DND-41 (cell line): ENCODE data around the gene TMEM131L.

ENCODE experiments used
- ATAC-seq: fragments of 200-7000 bp; cut with Tn5 transposase; 3 replicates; pipeline ENCODE4 v1.9.1; 2021; ENCODE audit warnings: low read depth; ENCODE audit not compliant: insufficient read depth
- DNase-seq: peaks from one replicate; pipeline ENCODE4 v3.0.0-alpha.2; 2020
- H2AFZ ChIP-seq: 2 replicates; pipeline ENCODE4 v1.6.0; 2012; ENCODE audit warnings: low read depth, low read length
- H3K27ac ChIP-seq: 2 replicates; pipeline ENCODE4 v1.5.1; 2012; ENCODE audit warnings: low read length, inconsistent platforms
- H3K27me3 ChIP-seq: fragments of 200-600 bp; sonication (generic); 2 replicates; pipeline ENCODE4 v1.6.0; 2012; ENCODE audit warnings: low read length, mild to moderate bottlenecking, inconsistent platforms; ENCODE audit not compliant: insufficient read depth, poor library complexity
- H3K36me3 ChIP-seq: 2 replicates; pipeline ENCODE4 v1.5.1; 2012; ENCODE audit warnings: low read length, inconsistent platforms; ENCODE audit not compliant: insufficient read depth
- H3K4me1 ChIP-seq: 2 replicates; pipeline ENCODE4 v1.5.1; 2012; ENCODE audit warnings: mild to moderate bottlenecking, low read length; ENCODE audit not compliant: insufficient read depth
- H3K4me2 ChIP-seq: 2 replicates; pipeline ENCODE4 v1.6.0; 2012; ENCODE audit warnings: mild to moderate bottlenecking, moderate library complexity, low read length, inconsistent platforms; ENCODE audit not compliant: insufficient read depth
- H3K4me3 ChIP-seq, 2 experiments: fragments of 200-600 bp in 1 of 2; shearing (Covaris generic) in 1 of 2; 2 replicates each; pipeline ENCODE4 v1.5.1; 2012 to 2016; ENCODE audit warnings: inconsistent platforms in 2 of 2, low read length in 2 of 2, mild to moderate bottlenecking in 2 of 2, low read depth in 1 of 2, moderate library complexity in 1 of 2
- H3K79me2 ChIP-seq: 2 replicates; pipeline ENCODE4 v1.6.0; 2012; ENCODE audit warnings: low read length, inconsistent platforms; ENCODE audit not compliant: insufficient read depth
- H3K9ac ChIP-seq: 2 replicates; pipeline ENCODE4 v1.6.0; 2012; ENCODE audit warnings: low read depth, mild to moderate bottlenecking, inconsistent platforms, low read length, moderate library complexity
- H3K9me3 ChIP-seq: 2 replicates; pipeline ENCODE4 v1.5.1; 2012; ENCODE audit warnings: low read length, moderate library complexity, mild to moderate bottlenecking, inconsistent platforms; ENCODE audit not compliant: insufficient read depth, severe bottlenecking
- H4K20me1 ChIP-seq: 2 replicates; pipeline ENCODE4 v1.6.0; 2012; ENCODE audit warnings: low read length; ENCODE audit not compliant: insufficient read depth
- CTCF ChIP-seq: IDR thresholded peaks from 2 replicates; pipeline ENCODE4 v1.5.1; 2012; ENCODE audit warnings: borderline replicate concordance, low read length, moderate library complexity, mild to moderate bottlenecking; ENCODE audit not compliant: poor library complexity, severe bottlenecking; ENCODE audit errors: extremely low read depth
- EZH2 ChIP-seq: IDR thresholded peaks from 3 replicates; pipeline ENCODE4 v1.6.1; 2012; ENCODE audit warnings: borderline replicate concordance, low read depth, mild to moderate bottlenecking, moderate library complexity, low read length, inconsistent platforms; ENCODE audit not compliant: severe bottlenecking

TMEM131L gene

GRCh38 chr4:153641532-153641931 is 175.4 kb downstream of the TMEM131L start:
- Histone ChIP-seq H3K4me3 (no peak overlapping the region), H3K9me3 (peaks cover 3% of the 10 kb centered on the region), H4K20me1 (0 out of 2 replicates have a peak, but pooled peaks cover 4% of the 10 kb centered on the region), H3K4me1 (peaks cover 11% of the 10 kb centered on the region), H3K27ac (no peak overlapping the region), H2AFZ (no peak overlapping the region), H3K4me2 (no peak overlapping the region), H3K36me3 (peaks cover 16% of the 10 kb centered on the region), H3K79me2 (no peaks in the 10 kb centered on the region), H3K9ac (no peak overlapping the region), H3K27me3 (no peaks in the 10 kb centered on the region)
- ATAC-seq: no peak
- TF ChIP-seq EZH2: no peak
- DNase-seq: no peak

- peak overlapping the region; percentile 68; the same call in 1 of the 2 replicates for H3K27ac ChIP-seq
- H3K79me2 ChIP-seq: no peaks in the 10 kb centered on the region
- H3K9ac ChIP-seq: peak overlapping the region; percentile 24; the same call in 1 of the 2 replicates
- peak overlapping the region; percentile 36 for H2AFZ ChIP-seq
- no peaks in the 10 kb centered on the region for H3K27me3 ChIP-seq
- H3K4me1 ChIP-seq: peaks cover 14% of the 10 kb centered on the region
- ATAC-seq (peak; percentile 90), DNase-seq (no peak)
- H3K36me3 ChIP-seq: no peaks in the 10 kb centered on the region
- no peak for TF ChIP-seq EZH2
- peak; percentile 85 for TF ChIP-seq CTCF
- peaks cover 3% of the 10 kb centered on the region for H3K9me3 ChIP-seq
- H3K4me3 ChIP-seq: no peak overlapping the region
- no peaks in the 10 kb centered on the region for H4K20me1 ChIP-seq
- peak overlapping the region; percentile 29; the same call in 1 of the 2 replicates for H3K4me2 ChIP-seq
These were observed 177.5 kb downstream of the TMEM131L start for GRCh38 chr4:153643406-153644383.

GRCh38 chr4:153645183-153645582 is 179.0 kb downstream of the TMEM131L start:
- H3K9me3 ChIP-seq: peaks cover 3% of the 10 kb centered on the region
- no peaks in the 10 kb centered on the region for H3K27me3 ChIP-seq
- H4K20me1 ChIP-seq: no peaks in the 10 kb centered on the region
- no peak overlapping the region for H3K9ac ChIP-seq
- no peaks in the 10 kb centered on the region for H3K36me3 ChIP-seq
- H3K27ac ChIP-seq: no peak overlapping the region
- H3K4me2 ChIP-seq: no peak overlapping the region
- no peak overlapping the region for H3K4me3 ChIP-seq
- ATAC-seq: no peak
- TF ChIP-seq CTCF (peak; percentile 56), EZH2 (no peak)
- H3K4me1 ChIP-seq: peaks cover 14% of the 10 kb centered on the region
- no peak overlapping the region for H2AFZ ChIP-seq
- H3K79me2 ChIP-seq: no peaks in the 10 kb centered on the region
- no peak for DNase-seq

- Histone ChIP-seq H2AFZ (no peak overlapping the region), H3K9ac (no peak overlapping the region), H3K27ac (no peak overlapping the region), H3K9me3 (peaks cover 3% of the 10 kb centered on the region), H3K4me3 (no peak overlapping the region), H3K4me2 (no peak overlapping the region), H3K36me3 (no peaks in the 10 kb centered on the region), H3K27me3 (no peaks in the 10 kb centered on the region), H3K4me1 (peaks cover 20% of the 10 kb centered on the region), H4K20me1 (no peaks in the 10 kb centered on the region), H3K79me2 (no peaks in the 10 kb centered on the region)
- TF ChIP-seq CTCF (no peak), EZH2 (no peak)
- DNase-seq (no peak), ATAC-seq (no peak)
These were observed 180.1 kb downstream of the TMEM131L start for GRCh38 chr4:153646261-153646660.
